Mesothelial cell of epicardium (in vitro differentiated cells): ENCODE measurements around the gene WDR33. TPM values are rescaled to one million over a fixed set of nuclear protein-coding genes. Genes with fewer than 3 reads are reported as not detected.
A peak's percentile ranks its signal among the peaks of the same experiment; 100 is the strongest.

ENCODE experiments used
- DNase-seq, 2 experiments: peaks; one replicate each; pipeline ENCODE4 v3.0.0; 2021; ENCODE audit warnings: low spot score in 2 of 2; ENCODE audit not compliant: unreplicated experiment in 2 of 2
- H3K27ac Mint-ChIP-seq: 2 replicates; pipeline ENCODE4 v1.8.0; 2021; ENCODE audit warnings: mixed read lengths
- H3K27me3 Mint-ChIP-seq: 2 replicates; pipeline ENCODE4 v1.8.0; 2021; ENCODE audit warnings: low read depth, mixed read lengths
- H3K36me3 Mint-ChIP-seq: 2 replicates; pipeline ENCODE4 v1.8.0; 2021; ENCODE audit warnings: mixed read lengths
- H3K4me1 Mint-ChIP-seq: 2 replicates; pipeline ENCODE4 v1.8.0; 2021; ENCODE audit warnings: mixed read lengths
- H3K4me3 Mint-ChIP-seq: 2 replicates; pipeline ENCODE4 v1.8.0; 2021; ENCODE audit warnings: mild to moderate bottlenecking, moderate library complexity, mixed read lengths
- H3K9me3 Mint-ChIP-seq: 2 replicates; pipeline ENCODE4 v1.8.0; 2021; ENCODE audit warnings: mixed read lengths
- CTCF ChIP-seq: fragments of 200-600 bp; sonication (generic); IDR thresholded peaks from one replicate; pipeline ENCODE4 v1.5.0; 2021; ENCODE audit warnings: antibody characterized with exemption; ENCODE audit not compliant: unreplicated experiment
- total RNA-seq: library from RNA; stranded (reverse); gene quantifications from 3 replicates; pipeline ENCODE4 v1.2.1, GENCODE V29; 2021

Gene WDR33
- total RNA-seq, 1 donor from 2014 or later: 61.4 TPM

- no peak for TF ChIP-seq CTCF
- Mint-ChIP-seq H3K4me1 (no peaks in the 10 kb centered on the region), H3K27me3 (no peaks in the 10 kb centered on the region), H3K36me3 (peaks cover 21% of the 10 kb centered on the region), H3K9me3 (peaks cover 11% of the 10 kb centered on the region), H3K4me3 (no peak overlapping the region), H3K27ac (no peak overlapping the region)
- no peak for DNase-seq
Measured at GRCh38 chr2:127790694-127791529, 20.1 kb downstream of the WDR33 start.

- no peak for DNase-seq
- no peaks in the 10 kb centered on the region for H3K27me3 Mint-ChIP-seq
- H3K9me3 Mint-ChIP-seq: peaks cover 10% of the 10 kb centered on the region
- H3K36me3 Mint-ChIP-seq: peaks cover 14% of the 10 kb centered on the region
- H3K4me1 Mint-ChIP-seq: no peaks in the 10 kb centered on the region
- H3K27ac Mint-ChIP-seq: no peak overlapping the region
- H3K4me3 Mint-ChIP-seq: no peak overlapping the region
- no peak for TF ChIP-seq CTCF
Measured at GRCh38 chr2:127786048-127786809, 24.7 kb downstream of the WDR33 start.

- H3K36me3 Mint-ChIP-seq: peaks cover 11% of the 10 kb centered on the region
- no peaks in the 10 kb centered on the region for H3K27me3 Mint-ChIP-seq
- peak overlapping the region; percentile 44 for H3K27ac Mint-ChIP-seq
- no peak overlapping the region for H3K4me3 Mint-ChIP-seq
- DNase-seq: no peak
- TF ChIP-seq CTCF: no peak
- H3K9me3 Mint-ChIP-seq: peaks cover 3% of the 10 kb centered on the region
- no peaks in the 10 kb centered on the region for H3K4me1 Mint-ChIP-seq
Measured at GRCh38 chr2:127784965-127785518, 25.9 kb downstream of the WDR33 start.

- Mint-ChIP-seq H3K27ac (no peak overlapping the region), H3K4me3 (no peak overlapping the region), H3K36me3 (peaks cover 12% of the 10 kb centered on the region), H3K27me3 (no peaks in the 10 kb centered on the region), H3K9me3 (peaks cover 3% of the 10 kb centered on the region), H3K4me1 (no peaks in the 10 kb centered on the region)
- DNase-seq: no peak
- TF ChIP-seq CTCF: no peak
Measured at GRCh38 chr2:127783101-127783500, 27.9 kb downstream of the WDR33 start.

GRCh38 chr2:127778850-127779249 is 32.1 kb downstream of the WDR33 start:
- H3K36me3 Mint-ChIP-seq: peaks cover 12% of the 10 kb centered on the region
- H3K27ac Mint-ChIP-seq: no peak overlapping the region
- no peak overlapping the region for H3K4me3 Mint-ChIP-seq
- DNase-seq: no peak
- no peaks in the 10 kb centered on the region for H3K27me3 Mint-ChIP-seq
- peaks cover 3% of the 10 kb centered on the region for H3K9me3 Mint-ChIP-seq
- H3K4me1 Mint-ChIP-seq: peaks cover 9% of the 10 kb centered on the region
- no peak for TF ChIP-seq CTCF
